ENCODE measurements around the gene PSMC3IP. TPM values are rescaled to one million over a fixed set of nuclear protein-coding genes. Genes with fewer than 3 reads are reported as not detected.

The PSMC3IP gene
- total RNA-seq, 1 experiment from 2014 or later: 31.9 TPM

DNA sequence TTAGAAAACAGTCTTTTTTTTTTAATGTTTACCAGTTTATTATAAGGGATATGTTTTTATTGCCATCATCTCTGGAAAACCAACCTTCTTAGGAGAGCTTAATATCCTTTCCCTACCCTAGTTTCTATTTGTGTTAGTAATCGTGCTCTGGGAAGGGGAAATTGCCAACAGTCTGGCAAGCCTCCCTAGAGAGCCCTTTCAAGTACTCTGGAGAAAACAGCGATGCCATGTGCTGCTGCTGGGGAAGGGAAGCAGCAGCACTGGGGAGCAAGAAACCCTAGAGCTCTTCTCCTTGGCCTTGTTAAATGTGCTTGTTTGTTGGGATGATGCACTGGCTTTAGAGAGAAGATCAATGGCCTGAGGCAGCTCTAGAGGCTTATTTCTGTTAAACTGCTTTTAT, 21.4 kb upstream of the PSMC3IP start:
- intact Hi-C loops (cut with micrococcal nuclease; ENCODE audit: unreplicated experiment): no loop called here
- Histone ChIP-seq H3K36me3 (ENCODE audit: insufficient read depth, low read length, poor library complexity, severe bottlenecking) (no peaks in the 10 kb centered on the region), H3K4me1 (ENCODE audit: insufficient read depth, low read length, poor library complexity, severe bottlenecking) (no peaks in the 10 kb centered on the region), H3K27me3 (replicated peaks; ENCODE audit: insufficient read depth, low read depth, low read length, poor library complexity) (no peaks in the 10 kb centered on the region), H3K27ac (ENCODE audit: low read depth, low read length, poor library complexity, severe bottlenecking) (no peak overlapping the region), H3K9me3 (ENCODE audit: low read depth, low read length, poor library complexity, severe bottlenecking) (no peaks in the 10 kb centered on the region), H3K4me3 (ENCODE audit: low read depth, low read length, poor library complexity, severe bottlenecking) (no peak overlapping the region)
- no peak for TF ChIP-seq EZH2 (IDR thresholded peaks at IDR 0.05; ENCODE audit: borderline replicate concordance, low read depth, low read length, poor library complexity, severe bottlenecking)
- TF ChIP-seq, protein P1, sequence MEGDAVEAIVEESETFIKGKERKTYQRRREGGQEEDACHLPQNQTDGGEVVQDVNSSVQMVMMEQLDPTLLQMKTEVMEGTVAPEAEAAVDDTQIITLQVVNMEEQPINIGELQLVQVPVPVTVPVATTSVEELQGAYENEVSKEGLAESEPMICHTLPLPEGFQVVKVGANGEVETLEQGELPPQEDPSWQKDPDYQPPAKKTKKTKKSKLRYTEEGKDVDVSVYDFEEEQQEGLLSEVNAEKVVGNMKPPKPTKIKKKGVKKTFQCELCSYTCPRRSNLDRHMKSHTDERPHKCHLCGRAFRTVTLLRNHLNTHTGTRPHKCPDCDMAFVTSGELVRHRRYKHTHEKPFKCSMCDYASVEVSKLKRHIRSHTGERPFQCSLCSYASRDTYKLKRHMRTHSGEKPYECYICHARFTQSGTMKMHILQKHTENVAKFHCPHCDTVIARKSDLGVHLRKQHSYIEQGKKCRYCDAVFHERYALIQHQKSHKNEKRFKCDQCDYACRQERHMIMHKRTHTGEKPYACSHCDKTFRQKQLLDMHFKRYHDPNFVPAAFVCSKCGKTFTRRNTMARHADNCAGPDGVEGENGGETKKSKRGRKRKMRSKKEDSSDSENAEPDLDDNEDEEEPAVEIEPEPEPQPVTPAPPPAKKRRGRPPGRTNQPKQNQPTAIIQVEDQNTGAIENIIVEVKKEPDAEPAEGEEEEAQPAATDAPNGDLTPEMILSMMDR (conservative IDR thresholded peaks at IDR 0.05; ENCODE audit: low read depth, low read length): no peak
- DNase-seq (ENCODE audit: low spot score): no peak
- ChIA-PET CTCF (no interaction called here), POLR2A (ENCODE audit: low non-redundant PET) (no interaction called here)
- no TSS peak for BruUV-seq (replicated peaks)

DNA sequence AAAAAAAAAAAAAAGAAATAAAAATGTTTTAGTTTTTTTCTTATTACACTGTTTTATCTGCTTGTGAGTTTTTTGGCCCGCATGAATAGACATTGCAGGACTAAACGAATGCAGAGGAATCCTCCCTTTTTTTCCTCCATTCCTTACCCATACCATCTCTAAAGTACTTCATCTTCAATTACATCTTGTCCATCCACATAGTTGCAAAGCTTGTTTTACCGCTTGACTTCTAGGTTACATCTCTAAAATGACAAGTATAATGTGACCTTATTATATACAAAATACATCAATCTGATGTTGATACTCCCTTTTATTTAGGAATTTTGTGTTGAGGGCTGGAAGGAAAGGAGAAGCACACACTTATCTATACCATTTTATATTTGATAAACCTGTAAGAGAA, 18.9 kb upstream of the PSMC3IP start:
- Histone ChIP-seq H3K4me3 (ENCODE audit: low read depth, low read length, poor library complexity, severe bottlenecking) (no peak overlapping the region), H3K27me3 (replicated peaks; ENCODE audit: insufficient read depth, low read depth, low read length, poor library complexity) (no peaks in the 10 kb centered on the region), H3K27ac (ENCODE audit: low read depth, low read length, poor library complexity, severe bottlenecking) (no peak overlapping the region), H3K9me3 (ENCODE audit: low read depth, low read length, poor library complexity, severe bottlenecking) (no peaks in the 10 kb centered on the region), H3K36me3 (ENCODE audit: insufficient read depth, low read length, poor library complexity, severe bottlenecking) (no peaks in the 10 kb centered on the region), H3K4me1 (ENCODE audit: insufficient read depth, low read length, poor library complexity, severe bottlenecking) (no peaks in the 10 kb centered on the region)
- BruUV-seq (replicated peaks): no TSS peak
- CTCF ChIA-PET: no interaction called here
- no peak for TF ChIP-seq EZH2 (IDR thresholded peaks at IDR 0.05; ENCODE audit: borderline replicate concordance, low read depth, low read length, poor library complexity, severe bottlenecking)
- TF ChIP-seq, protein P1 (conservative IDR thresholded peaks at IDR 0.05; ENCODE audit: low read depth, low read length): no peak
- intact Hi-C loops (cut with micrococcal nuclease; ENCODE audit: unreplicated experiment): no loop called here
- POLR2A ChIA-PET (ENCODE audit: low non-redundant PET): no interaction called here
- DNase-seq (ENCODE audit: low spot score): no peak

DNA sequence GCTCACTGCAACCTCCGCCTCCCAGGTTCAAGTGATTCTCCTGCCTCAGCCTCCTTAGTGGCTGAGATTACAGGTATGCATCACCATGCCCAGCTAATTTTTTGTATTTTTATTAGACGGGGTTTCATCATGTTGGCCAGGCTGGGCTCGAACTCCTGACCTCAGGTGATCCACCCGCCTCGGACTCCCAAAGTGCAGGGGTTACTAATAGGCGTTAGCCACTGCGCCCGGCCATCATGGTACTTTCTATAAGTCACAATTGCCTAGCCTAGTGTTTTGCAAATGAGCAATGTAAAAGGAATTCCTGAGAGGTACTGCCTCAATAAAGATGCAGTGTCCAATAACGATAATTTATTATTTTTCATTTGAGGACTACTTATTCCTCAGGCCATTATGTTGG, 13.9 kb upstream of the PSMC3IP start:
- CTCF ChIA-PET: no interaction called here
- no peak overlapping the region for H3K4me3 ChIP-seq (ENCODE audit: low read depth, low read length, poor library complexity, severe bottlenecking)
- intact Hi-C loops (cut with micrococcal nuclease; ENCODE audit: unreplicated experiment): no loop called here
- TF ChIP-seq, protein P1 (conservative IDR thresholded peaks at IDR 0.05; ENCODE audit: low read depth, low read length): no peak
- no peak for TF ChIP-seq EZH2 (IDR thresholded peaks at IDR 0.05; ENCODE audit: borderline replicate concordance, low read depth, low read length, poor library complexity, severe bottlenecking)
- no peaks in the 10 kb centered on the region for H3K27me3 ChIP-seq (replicated peaks; ENCODE audit: insufficient read depth, low read depth, low read length, poor library complexity)
- no peaks in the 10 kb centered on the region for H3K36me3 ChIP-seq (ENCODE audit: insufficient read depth, low read length, poor library complexity, severe bottlenecking)
- DNase-seq (ENCODE audit: low spot score): no peak
- H3K4me1 ChIP-seq (ENCODE audit: insufficient read depth, low read length, poor library complexity, severe bottlenecking): no peaks in the 10 kb centered on the region
- POLR2A ChIA-PET (ENCODE audit: low non-redundant PET): no interaction called here
- H3K9me3 ChIP-seq (ENCODE audit: low read depth, low read length, poor library complexity, severe bottlenecking): no peaks in the 10 kb centered on the region
- H3K27ac ChIP-seq (ENCODE audit: low read depth, low read length, poor library complexity, severe bottlenecking): no peak overlapping the region
- BruUV-seq (replicated peaks): no TSS peak
